Karpas-422 (cell line): ENCODE results near the gene ZSWIM4. TPM values are rescaled to one million over a fixed set of nuclear protein-coding genes. Genes with fewer than 3 reads are reported as not detected.
A peak's percentile ranks its signal among the peaks of the same experiment; 100 is the strongest.
"Not testable (repeated sequence)": the region's sequence is repeated elsewhere in the genome, so short reads cannot be mapped to it uniquely, and the experiment has no call there.

Source experiments
- DNase-seq: peaks from one replicate; pipeline ENCODE4 v3.0.0-alpha.2; 2015
- H2AFZ ChIP-seq: fragments of 200-600 bp; sonication (generic); 2 replicates; pipeline ENCODE4 v1.6.1; 2014; ENCODE audit warnings: antibody characterized with exemption, low read length, mixed read lengths
- H3K27ac ChIP-seq: fragments of 200-600 bp; sonication (generic); 2 replicates; pipeline ENCODE4 v1.5.1; 2014; ENCODE audit warnings: mild to moderate bottlenecking, low read length, moderate library complexity
- H3K27me3 ChIP-seq: fragments of 200-600 bp; sonication (generic); 2 replicates; pipeline ENCODE4 v1.6.1; 2014; ENCODE audit warnings: low read length, mixed read lengths
- H3K36me3 ChIP-seq: fragments of 200-600 bp; sonication (generic); 2 replicates; pipeline ENCODE4 v1.6.1; 2014; ENCODE audit warnings: low read length, mixed read lengths; ENCODE audit not compliant: insufficient read depth
- H3K4me1 ChIP-seq: fragments of 200-600 bp; sonication (generic); 2 replicates; pipeline ENCODE4 v1.6.1; 2014; ENCODE audit warnings: mild to moderate bottlenecking, low read length, mixed read lengths
- H3K4me2 ChIP-seq: fragments of 200-600 bp; sonication (generic); 2 replicates; pipeline ENCODE4 v1.6.1; 2014; ENCODE audit warnings: low read length, low read depth, mild to moderate bottlenecking; ENCODE audit not compliant: poor library complexity, severe bottlenecking
- H3K4me3 ChIP-seq: fragments of 200-600 bp; sonication (generic); 2 replicates; pipeline ENCODE4 v1.5.1; 2014; ENCODE audit warnings: mild to moderate bottlenecking, antibody characterized with exemption, low read length, mixed read lengths
- H3K79me2 ChIP-seq: fragments of 200-600 bp; sonication (generic); 2 replicates; pipeline ENCODE4 v1.6.1; 2014; ENCODE audit warnings: mild to moderate bottlenecking, low read length, mixed read lengths
- H3K9ac ChIP-seq: fragments of 200-600 bp; sonication (generic); 2 replicates; pipeline ENCODE4 v1.6.0; 2014; ENCODE audit warnings: low read length
- H3K9me2 ChIP-seq: fragments of 200-600 bp; sonication (generic), shearing (Covaris generic); replicated peaks from 2 replicates; pipeline ENCODE4 v1.6.0; 2014; ENCODE audit warnings: mild to moderate bottlenecking, low read length, moderate library complexity; ENCODE audit not compliant: insufficient read depth
- H3K9me3 ChIP-seq: fragments of 300-700, 200-600 bp; sonication (generic); 2 replicates; pipeline ENCODE4 v1.6.1; 2014; ENCODE audit warnings: low read length, mixed read lengths
- H4K20me1 ChIP-seq: fragments of 200-600 bp; sonication (generic); 2 replicates; pipeline ENCODE4 v1.6.1; 2014; ENCODE audit warnings: mild to moderate bottlenecking, antibody characterized with exemption, low read length, low read depth; ENCODE audit not compliant: insufficient read depth
- total RNA-seq: library from RNA; depleted of rRNA; stranded (reverse); fragments of >200 nt; shearing (Covaris generic); gene quantifications from 2 replicates; pipeline ENCODE4 v1.2.3, GENCODE V29; 2014; ENCODE audit warnings: low replicate concordance

Gene ZSWIM4
- total RNA-seq, 1 experiment from 2014 or later = 7.3 TPM

- not testable (repeated sequence) for H3K4me2 ChIP-seq, H3K9ac ChIP-seq
Measured at GRCh38 chr19:13852171-13852707, 57.0 kb downstream of the ZSWIM4 start.

GRCh38 chr19:13856497-13856896, 61.3 kb downstream of the ZSWIM4 start:
- H3K9me3 ChIP-seq = no peaks in the 10 kb centered on the region
- H3K36me3 ChIP-seq = no peaks in the 10 kb centered on the region
- H3K27me3 ChIP-seq = no peaks in the 10 kb centered on the region
- H3K9ac ChIP-seq = no peak overlapping the region
- no peak for DNase-seq
- H3K27ac ChIP-seq = no peak overlapping the region
- no peak overlapping the region for H3K4me3 ChIP-seq
- no peak overlapping the region for H3K4me2 ChIP-seq
- no peaks in the 10 kb centered on the region for H4K20me1 ChIP-seq
- no peaks in the 10 kb centered on the region for H3K79me2 ChIP-seq
- peaks cover 3% of the 10 kb centered on the region for H3K4me1 ChIP-seq
- H3K9me2 ChIP-seq = no peaks in the 10 kb centered on the region
- no peak overlapping the region for H2AFZ ChIP-seq

More at GRCh38 chr19:13852171-13852707, 57.0 kb downstream of the ZSWIM4 start:
- not testable (repeated sequence) for H3K4me3 ChIP-seq, H2AFZ ChIP-seq, H3K27me3 ChIP-seq, H3K36me3 ChIP-seq, DNase-seq, H4K20me1 ChIP-seq, H3K9me2 ChIP-seq, H3K79me2 ChIP-seq, H3K27ac ChIP-seq, H3K4me1 ChIP-seq, H3K9me3 ChIP-seq

GRCh38 chr19:13859361-13859880, 64.2 kb downstream of the ZSWIM4 start:
- no peaks in the 10 kb centered on the region for H4K20me1 ChIP-seq
- no peak overlapping the region for H3K4me2 ChIP-seq
- no peaks in the 10 kb centered on the region for H3K36me3 ChIP-seq
- peaks cover 10% of the 10 kb centered on the region for H3K4me1 ChIP-seq
- no peak overlapping the region for H3K4me3 ChIP-seq
- H2AFZ ChIP-seq = no peak overlapping the region
- no peaks in the 10 kb centered on the region for H3K79me2 ChIP-seq
- DNase-seq = no peak
- no peak overlapping the region for H3K9ac ChIP-seq
- no peak overlapping the region for H3K27ac ChIP-seq
- no peaks in the 10 kb centered on the region for H3K9me2 ChIP-seq
- no peaks in the 10 kb centered on the region for H3K9me3 ChIP-seq
- H3K27me3 ChIP-seq = no peaks in the 10 kb centered on the region

GRCh38 chr19:13860679-13861391, 65.6 kb downstream of the ZSWIM4 start:
- Histone ChIP-seq H2AFZ (no peak overlapping the region; the same call in 1 of the 2 replicates), H3K4me1 (peaks cover 10% of the 10 kb centered on the region), H3K36me3 (no peaks in the 10 kb centered on the region), H3K27ac (no peak overlapping the region), H3K79me2 (no peaks in the 10 kb centered on the region), H4K20me1 (no peaks in the 10 kb centered on the region), H3K4me3 (no peak overlapping the region), H3K27me3 (no peaks in the 10 kb centered on the region), H3K4me2 (peak overlapping the region; percentile 63), H3K9me2 (no peaks in the 10 kb centered on the region), H3K9ac (peak overlapping the region; percentile 42; the same call in 1 of the 2 replicates), H3K9me3 (no peaks in the 10 kb centered on the region)
- no peak for DNase-seq

GRCh38 chr19:13861392-13861713, 66.1 kb downstream of the ZSWIM4 start:
- Histone ChIP-seq H2AFZ (peak overlapping the region; percentile 93), H3K4me3 (peak overlapping the region; percentile 51)
- DNase-seq = no peak

GRCh38 chr19:13861714-13862531, 66.7 kb downstream of the ZSWIM4 start:
- H3K36me3 ChIP-seq = no peaks in the 10 kb centered on the region
- peak overlapping the region; percentile 63 for H3K4me2 ChIP-seq
- no peaks in the 10 kb centered on the region for H4K20me1 ChIP-seq
- peak overlapping the region; percentile 42 for H3K9ac ChIP-seq
- H3K27me3 ChIP-seq = no peaks in the 10 kb centered on the region
- H3K27ac ChIP-seq = no peak overlapping the region
- no peaks in the 10 kb centered on the region for H3K9me2 ChIP-seq
- H3K4me1 ChIP-seq = peaks cover 10% of the 10 kb centered on the region
- H3K79me2 ChIP-seq = no peaks in the 10 kb centered on the region
- peak overlapping the region; percentile 93 for H2AFZ ChIP-seq
- DNase-seq = peak; percentile 90
- H3K9me3 ChIP-seq = no peaks in the 10 kb centered on the region
- H3K4me3 ChIP-seq = peak overlapping the region; percentile 51

More at GRCh38 chr19:13861392-13861713, 66.1 kb downstream of the ZSWIM4 start:
- H4K20me1 ChIP-seq = no peaks in the 10 kb centered on the region
- H3K4me2 ChIP-seq = peak overlapping the region; percentile 63
- no peaks in the 10 kb centered on the region for H3K9me2 ChIP-seq
- H3K9me3 ChIP-seq = no peaks in the 10 kb centered on the region
- peak overlapping the region; percentile 42 for H3K9ac ChIP-seq
- H3K4me1 ChIP-seq = peaks cover 10% of the 10 kb centered on the region
- no peaks in the 10 kb centered on the region for H3K36me3 ChIP-seq
- H3K79me2 ChIP-seq = no peaks in the 10 kb centered on the region
- no peaks in the 10 kb centered on the region for H3K27me3 ChIP-seq
- H3K27ac ChIP-seq = no peak overlapping the region

- no peak overlapping the region for H2AFZ ChIP-seq
- H3K4me3 ChIP-seq = no peak overlapping the region
- H3K79me2 ChIP-seq = no peaks in the 10 kb centered on the region
- H3K36me3 ChIP-seq = no peaks in the 10 kb centered on the region
- H3K9me3 ChIP-seq = no peaks in the 10 kb centered on the region
- no peaks in the 10 kb centered on the region for H3K9me2 ChIP-seq
- H3K4me1 ChIP-seq = peaks cover 10% of the 10 kb centered on the region
- H4K20me1 ChIP-seq = no peaks in the 10 kb centered on the region
- DNase-seq = no peak
- no peak overlapping the region for H3K4me2 ChIP-seq
- no peak overlapping the region for H3K27ac ChIP-seq
- H3K27me3 ChIP-seq = no peaks in the 10 kb centered on the region
- no peak overlapping the region for H3K9ac ChIP-seq
Measured at GRCh38 chr19:13864046-13864666, 68.9 kb downstream of the ZSWIM4 start.
